T-helper 1 cell (primary cell): ENCODE measurements around the gene CXADR.
"Not testable (repeated sequence)": the region's sequence is repeated elsewhere in the genome, so short reads cannot be mapped to it uniquely, and the experiment has no call there.

ENCODE experiments used
- DNase-seq, 5 donors: peaks; one replicate each; pipeline ENCODE4 v3.0.0-alpha.2; 2012 to 2020
- total RNA-seq, 4 donors: gene quantifications; one replicate each; lab custom pipeline; 2026; lab: John Stamatoyannopoulos, UW

CXADR gene
- total RNA-seq: 0.27 to 4.5 (median 1.7) reads per million in 4 donors

DNA sequence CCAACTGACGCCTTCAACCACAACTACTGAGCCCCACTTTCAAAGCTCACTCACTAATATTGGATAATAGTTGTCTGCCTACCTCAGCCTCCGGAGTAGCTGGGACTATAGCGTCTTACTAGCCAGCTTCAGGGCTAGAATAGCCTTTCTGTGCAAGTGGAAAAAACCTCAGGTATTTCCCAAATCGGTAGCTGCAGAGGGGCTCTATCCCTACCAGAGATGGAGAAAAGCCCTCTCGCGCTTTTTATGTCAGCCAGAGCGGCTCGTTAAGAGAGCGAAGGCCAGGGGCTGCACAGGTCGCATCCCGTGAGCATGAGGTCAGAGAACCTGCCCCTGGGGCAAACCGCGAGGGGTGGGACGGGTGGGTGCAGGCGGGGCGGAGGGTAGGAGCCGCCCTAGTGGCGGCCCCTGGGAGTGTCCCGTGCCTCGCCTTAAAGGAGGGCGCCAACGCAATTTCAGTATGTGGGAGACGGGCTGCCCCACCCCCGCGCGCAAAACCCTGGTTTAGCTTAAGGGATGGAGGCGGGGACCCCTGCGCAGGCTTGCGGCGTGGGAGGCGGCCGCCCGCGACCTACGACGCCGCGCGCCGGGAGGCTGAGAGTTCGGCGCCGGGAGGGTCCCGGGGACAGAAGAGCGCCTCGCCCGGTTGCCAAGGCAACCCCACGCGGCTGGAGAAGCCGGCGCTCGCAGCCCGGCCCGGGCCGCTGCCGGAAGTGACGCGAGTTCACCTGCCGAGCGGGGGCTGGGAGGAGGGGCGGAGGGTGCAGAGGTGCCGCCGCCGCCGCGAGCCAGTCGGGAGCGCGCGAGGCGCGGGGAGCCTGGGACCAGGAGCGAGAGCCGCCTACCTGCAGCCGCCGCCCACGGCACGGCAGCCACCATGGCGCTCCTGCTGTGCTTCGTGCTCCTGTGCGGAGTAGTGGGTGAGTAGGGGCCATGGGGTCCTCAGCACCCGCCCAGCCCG is at the start of gene CXADR:
CXADR (plus strand) TSS at position 791 of the 961 bp plus-strand sequence; CDS start at position 878, 87 bp downstream.
- peak; percentile 64 to 83 (median 75) for DNase-seq

DNA sequence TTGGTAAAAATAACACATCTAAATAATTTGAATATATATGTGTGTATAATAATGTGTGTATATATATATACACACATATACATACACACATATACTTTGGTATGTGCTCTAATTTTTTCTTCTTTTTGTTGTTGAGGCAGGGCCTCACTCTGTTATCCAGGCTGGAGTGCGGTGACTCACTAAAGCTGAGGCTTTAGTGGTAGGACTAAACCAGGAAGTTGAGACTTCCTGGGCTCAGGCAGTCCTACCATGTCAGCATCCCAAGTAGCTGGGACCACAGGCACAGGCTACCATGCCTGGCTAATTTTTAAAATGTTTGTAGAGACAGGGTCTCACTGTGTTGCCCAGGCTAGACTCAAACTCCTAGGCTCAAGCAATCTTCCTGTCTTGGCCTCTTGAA is 46.7 kb upstream of the CXADR start:
- no peak for DNase-seq

GRCh38 chr21:17467392-17467791 is 45.5 kb upstream of the CXADR start:
- no peak for DNase-seq

- no peak for DNase-seq
Measured at GRCh38 chr21:17467829-17468228, 45.0 kb upstream of the CXADR start.

DNA sequence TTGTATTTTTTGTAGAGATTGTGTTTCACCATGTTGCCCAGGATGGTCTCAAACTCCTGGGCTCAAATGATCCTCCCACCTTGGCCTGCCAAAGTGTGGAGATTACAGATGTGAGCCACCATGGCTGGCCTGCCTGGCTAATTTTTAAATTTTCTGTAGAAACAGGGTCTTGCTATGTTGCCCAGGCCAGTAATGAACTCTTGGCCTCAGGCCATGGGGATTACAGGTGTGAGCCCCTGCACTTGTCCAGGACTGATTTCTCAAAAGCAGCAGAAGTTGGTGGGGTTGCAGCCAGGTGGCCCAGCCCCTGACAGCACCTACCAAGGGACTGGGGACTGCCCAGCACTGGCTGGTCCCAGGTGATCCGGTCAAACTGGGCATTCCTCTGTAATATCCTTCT is 44.1 kb upstream of the CXADR start:
- DNase-seq: no peak

DNA sequence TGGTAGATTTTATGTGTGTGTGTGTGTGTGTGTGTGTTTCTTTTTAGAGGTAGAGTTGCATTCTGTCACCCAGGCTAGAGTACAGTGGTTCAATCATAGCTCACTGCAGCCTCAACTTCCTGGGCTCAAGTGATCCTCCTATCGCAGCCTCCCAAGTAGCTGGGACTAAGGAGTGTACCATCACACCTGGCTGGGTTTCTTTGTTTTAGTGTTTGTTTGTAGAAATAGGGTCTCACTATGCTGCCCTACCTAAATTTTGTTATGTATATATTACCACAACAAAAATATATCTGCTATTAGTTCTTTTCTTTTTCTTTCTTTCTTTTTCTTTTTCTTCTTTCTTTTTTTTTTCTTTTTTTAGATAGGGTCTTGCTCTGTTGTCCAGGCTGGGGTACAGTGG is 43.1 kb upstream of the CXADR start:
- DNase-seq: no peak

DNA sequence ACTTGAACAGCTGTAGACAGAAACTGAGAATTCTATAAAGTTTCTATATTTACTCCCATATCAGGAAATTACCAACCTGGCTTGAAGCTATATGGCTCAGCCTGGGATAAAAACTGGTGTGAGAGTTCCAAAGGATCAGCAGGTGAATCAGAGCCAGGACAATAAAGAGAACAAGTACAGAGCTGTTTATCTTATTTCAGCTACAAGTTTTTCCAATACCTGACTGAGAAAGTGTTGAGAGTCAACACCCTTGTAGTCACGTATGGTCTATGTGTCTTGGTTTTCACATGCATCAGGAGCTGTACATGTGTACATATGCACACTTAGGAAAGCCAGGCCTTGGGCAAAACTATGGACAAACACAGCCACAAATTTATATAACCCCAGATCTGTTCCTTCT is 40.7 kb upstream of the CXADR start:
- DNase-seq: no peak

DNA sequence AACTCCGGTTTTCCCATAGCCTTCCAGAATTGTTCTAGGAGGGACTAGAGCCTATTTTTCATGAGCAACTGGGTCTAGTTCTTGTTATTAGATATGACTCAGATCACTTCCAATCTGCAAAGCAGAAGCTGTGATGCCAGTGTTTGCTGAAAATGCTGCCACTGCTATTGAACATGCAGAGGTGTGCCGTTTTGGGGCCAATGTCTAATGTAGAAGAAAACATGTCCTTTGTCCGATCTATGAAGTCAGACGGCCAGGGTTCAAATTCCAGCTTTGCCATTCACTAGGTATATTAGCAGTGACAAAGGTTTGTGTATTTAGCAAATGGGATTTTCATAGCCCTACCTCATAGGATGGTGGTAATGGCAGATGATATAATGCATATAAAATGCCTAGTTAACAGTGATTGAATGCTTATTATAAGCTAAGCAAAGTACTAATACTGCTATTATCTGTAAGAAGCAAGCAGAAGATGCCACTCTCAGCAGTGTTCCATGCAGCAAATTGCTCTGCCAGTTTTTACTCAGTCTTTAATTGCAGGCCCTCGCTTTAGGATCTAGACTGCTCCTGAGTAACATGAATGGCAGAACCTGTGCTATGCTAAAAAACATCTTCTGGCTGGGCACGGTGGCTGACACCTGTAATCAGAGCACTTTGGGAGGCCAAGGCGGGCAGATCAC is 40.1 kb upstream of the CXADR start:
- DNase-seq: no peak

DNA sequence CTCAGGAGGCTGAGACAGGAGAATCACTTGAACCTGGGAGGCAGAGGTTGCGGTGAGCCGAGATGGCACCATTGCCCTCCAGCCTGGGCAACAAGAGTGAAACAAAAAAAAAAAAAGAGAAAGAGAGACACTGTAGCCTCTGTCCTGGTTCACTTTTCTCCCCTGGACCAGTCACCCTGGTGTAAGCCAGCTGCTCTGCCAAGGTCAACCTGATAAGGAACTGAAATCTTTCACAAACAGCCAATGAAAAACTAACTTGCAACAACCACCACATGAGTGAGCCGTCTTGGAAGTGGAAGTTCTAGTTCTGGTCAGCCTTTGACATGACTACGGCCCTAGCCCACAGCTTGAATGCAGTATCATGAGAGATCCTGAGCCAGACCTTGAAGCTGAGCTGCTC is 36.8 kb upstream of the CXADR start:
- DNase-seq: no peak

GRCh38 chr21:17478156-17478555 is 34.7 kb upstream of the CXADR start:
- not testable (repeated sequence) for DNase-seq

- DNase-seq: no peak
Measured at GRCh38 chr21:17479606-17480005, 33.2 kb upstream of the CXADR start.

- DNase-seq: no peak
Measured at GRCh38 chr21:17482928-17483327, 29.9 kb upstream of the CXADR start.

DNA sequence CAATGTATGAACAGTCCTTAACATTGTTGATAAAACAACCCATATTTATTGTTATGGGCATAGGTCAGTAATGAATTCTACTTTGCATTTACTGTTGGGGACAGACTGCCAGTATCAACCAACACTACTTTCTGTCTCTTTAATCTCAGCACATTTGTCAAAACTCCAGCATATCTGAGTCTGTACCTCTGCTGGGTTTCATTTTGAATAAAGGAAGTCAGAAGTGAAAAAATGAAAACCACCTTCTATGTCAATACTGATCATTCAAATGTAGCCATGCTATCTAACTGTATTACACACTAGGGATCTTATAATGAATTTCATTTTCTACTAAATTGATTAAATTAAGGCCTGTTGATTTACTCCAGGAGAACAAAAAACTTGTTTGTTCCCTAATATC is 24.2 kb upstream of the CXADR start:
- peak in 1 of 5 donors; percentile 58 for DNase-seq

DNA sequence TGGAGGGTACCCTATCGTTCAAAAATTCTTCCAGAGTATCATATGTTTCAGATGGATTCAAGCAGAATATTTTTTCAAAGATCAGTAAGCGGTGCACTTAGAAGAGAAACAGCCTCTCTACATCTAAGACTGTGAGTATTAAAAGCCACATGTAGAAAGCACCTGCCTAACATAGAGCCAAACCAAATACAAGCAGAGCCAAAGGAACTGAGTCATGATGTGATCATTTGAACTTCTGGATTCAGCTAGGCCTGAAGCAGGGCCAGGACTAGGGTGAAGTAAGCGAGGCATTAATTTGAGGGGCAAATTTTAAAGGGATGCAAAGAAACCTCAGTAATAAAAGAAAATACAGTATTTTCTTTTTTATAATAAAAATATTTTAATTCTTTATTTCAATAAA is 23.3 kb upstream of the CXADR start:
- not testable (repeated sequence) for DNase-seq

- peak in 1 of 5 donors; percentile 56 for DNase-seq
Measured at GRCh38 chr21:17491716-17492414, 21.0 kb upstream of the CXADR start.

DNA sequence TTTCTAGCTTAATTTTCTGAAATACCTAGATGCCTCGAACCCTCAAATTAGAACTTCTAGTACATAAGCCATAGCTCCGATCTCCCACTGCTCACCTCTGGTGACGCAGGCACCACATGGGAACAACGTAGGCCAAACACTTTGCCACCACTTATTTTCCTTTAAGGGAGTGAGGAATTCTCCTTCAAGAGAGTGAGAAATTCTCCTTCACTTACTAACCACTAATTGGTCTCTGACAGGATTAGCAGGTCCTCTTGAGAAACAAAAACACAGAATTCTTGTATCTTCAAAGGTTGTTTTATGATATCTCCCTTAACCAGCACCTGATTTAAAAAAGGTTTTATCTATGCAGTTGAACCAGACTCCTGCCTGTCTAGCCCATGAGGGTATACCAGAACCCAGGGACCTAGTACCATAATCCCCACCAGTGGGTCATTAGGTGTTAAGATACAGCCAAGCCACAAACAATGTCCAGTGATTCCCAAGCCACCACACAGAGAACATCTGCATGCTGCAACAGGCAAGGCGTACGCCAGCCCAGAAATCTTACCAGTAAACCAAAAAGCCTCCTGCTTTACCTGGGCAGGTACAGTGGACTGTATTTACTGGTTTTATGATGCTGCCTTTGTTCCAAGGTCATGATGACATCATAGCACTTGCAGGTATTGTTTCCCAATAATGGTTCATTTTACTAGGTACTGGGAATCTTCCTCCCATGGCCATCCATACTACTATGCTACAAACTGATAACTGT is 20.3 kb upstream of the CXADR start:
- DNase-seq: no peak

GRCh38 chr21:17494051-17494450 is 18.8 kb upstream of the CXADR start:
- no peak for DNase-seq

DNA sequence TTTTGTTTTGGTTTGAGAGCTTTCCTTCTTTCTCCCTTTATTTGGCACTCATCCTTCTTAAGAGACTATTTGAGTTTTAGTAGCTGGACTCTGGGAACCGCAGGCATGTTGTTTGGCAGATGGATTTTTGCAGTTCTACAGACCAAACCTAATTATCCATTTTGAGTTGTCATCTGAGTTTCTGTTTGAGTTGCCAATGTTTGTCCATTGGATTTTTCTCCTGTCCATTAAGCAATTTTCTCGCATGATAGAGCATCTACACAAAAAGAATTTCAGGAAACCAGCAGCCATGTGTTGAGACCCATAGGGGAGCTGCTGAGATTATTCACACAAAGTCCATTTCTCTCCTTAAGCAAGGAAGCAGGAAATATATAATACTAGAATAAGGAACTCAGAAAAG is 17.2 kb upstream of the CXADR start:
- no peak for DNase-seq

DNA sequence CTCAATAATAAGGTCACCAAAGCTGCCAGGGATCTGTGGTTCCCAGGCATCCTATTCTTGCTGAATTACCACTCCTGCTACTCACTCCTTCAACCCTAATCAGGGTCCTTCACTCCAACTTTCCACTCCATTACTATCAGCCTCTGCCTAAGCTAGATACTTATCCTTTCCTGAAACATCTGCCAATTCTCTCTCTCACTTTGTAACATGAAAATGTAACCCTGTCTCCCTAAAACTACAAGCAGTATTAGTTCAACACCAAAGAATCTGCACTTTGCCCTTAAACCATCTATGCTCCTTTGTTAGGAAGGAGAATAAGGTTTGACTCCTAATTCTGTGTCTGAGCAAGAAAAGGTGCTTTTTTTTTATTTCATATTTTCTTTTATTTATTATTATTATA is 15.5 kb upstream of the CXADR start:
- no peak for DNase-seq

GRCh38 chr21:17498586-17498985 is 14.3 kb upstream of the CXADR start:
- no peak for DNase-seq

DNA sequence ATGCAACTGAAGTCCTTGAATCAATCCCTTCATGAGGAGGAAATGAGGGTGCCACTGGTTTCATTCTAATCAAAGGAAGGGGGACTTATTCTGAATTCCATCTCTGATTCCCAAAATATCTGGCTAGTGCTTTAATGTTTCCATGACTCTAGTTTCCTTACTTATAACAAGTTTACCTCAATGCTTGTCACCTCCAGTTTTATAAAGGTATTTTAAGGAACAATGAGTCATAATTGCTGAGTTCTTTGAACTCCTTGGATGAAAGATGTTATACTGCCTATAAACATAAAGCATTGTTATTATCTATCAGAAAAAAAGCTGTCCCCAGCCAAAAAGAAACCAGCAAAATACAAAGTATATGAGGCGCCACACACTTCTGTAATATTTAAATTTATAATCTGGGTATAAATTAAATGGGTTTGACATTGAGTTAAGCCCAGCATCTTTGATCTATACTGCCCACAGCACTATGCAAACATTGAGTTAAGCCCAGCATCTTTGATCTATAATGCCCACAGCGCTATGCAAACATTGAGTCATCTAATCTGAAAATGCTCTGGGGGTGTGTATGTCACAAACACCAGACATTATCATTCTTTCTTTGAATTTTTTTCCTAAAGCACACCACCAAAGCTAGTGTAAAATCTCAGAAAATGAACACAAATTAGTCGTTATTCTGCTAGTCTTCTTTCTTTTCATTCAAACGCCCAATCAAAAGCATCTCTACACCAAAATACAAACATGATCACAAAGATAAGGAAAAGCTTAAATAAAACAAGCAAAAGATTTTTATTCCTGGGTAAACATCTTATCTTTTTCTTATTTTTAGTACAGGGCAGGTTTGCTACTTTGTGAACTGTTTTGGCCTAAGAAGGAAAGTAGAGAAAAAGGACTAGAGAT is 11.5 kb upstream of the CXADR start:
- DNase-seq: no peak
